NCI-H187 (cell line): ENCODE measurements around the gene RPL27.

Experiments used
- DNase-seq, 2 experiments: peaks; one replicate each; lab custom pipeline; 2025; lab: John Stamatoyannopoulos, UW

RPL27 gene

DNA sequence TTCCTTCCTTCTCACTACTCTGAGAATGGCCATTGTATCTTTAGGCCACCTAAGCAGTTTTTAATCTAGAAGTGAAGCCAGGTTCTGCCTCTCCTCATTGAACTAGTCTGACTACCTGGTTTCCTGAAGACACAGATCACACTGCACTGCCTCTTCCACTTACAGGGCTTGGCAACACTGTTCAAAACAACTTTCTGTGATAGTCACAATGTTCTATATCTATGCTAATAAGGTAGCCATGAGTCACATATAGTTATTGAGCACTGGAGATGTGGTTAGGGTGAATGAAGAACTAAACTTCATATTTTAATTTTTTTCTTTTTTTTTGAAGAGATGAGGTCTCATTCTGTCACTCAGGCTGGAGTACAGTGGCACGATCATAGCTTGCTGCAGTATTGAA lies 53.8 kb downstream of the RPL27 start:
- DNase-seq = no peak
